ENCODE data around the gene PLEKHF1.

Gene PLEKHF1

GRCh38 chr19:29622166-29623070, 42.8 kb upstream of the PLEKHF1 start:
- Histone ChIP-seq H3K4me3 (ENCODE audit: insufficient read depth in 1 of 2, low read depth in 1 of 2, low read length in 2 of 2) (no peak overlapping the region), H3K4me1 (ENCODE audit: control insufficient read depth, insufficient read depth, low read depth, low read length) (peaks cover 9% of the 10 kb centered on the region), H4K8ac (ENCODE audit: low read length) (no peak overlapping the region), H3K27ac (ENCODE audit: low read length, poor library complexity, severe bottlenecking) (no peak overlapping the region), H3K36me3 (ENCODE audit: control insufficient read depth in 1 of 2, insufficient read depth in 2 of 2, low read depth in 1 of 2, low read length in 2 of 2) (no peaks in the 10 kb centered on the region), H3K9me3 (ENCODE audit: control insufficient read depth, low read length) (no peaks in the 10 kb centered on the region), H3K18ac (ENCODE audit: low read depth in 1 of 2, low read length in 2 of 2) (no peak overlapping the region), H2BK120ac (ENCODE audit: low read depth, low read length) (no peak overlapping the region), H2BK15ac (ENCODE audit: low read depth, poor library complexity, severe bottlenecking) (no peak overlapping the region), H4K91ac (ENCODE audit: low read length) (no peak overlapping the region), H3K79me1 (replicated peaks; ENCODE audit: low read length, poor library complexity, severe bottlenecking) (no peaks in the 10 kb centered on the region), H2BK12ac (ENCODE audit: low read length in 2 of 2) (no peak overlapping the region), H3K4ac (ENCODE audit: low read depth in 1 of 2, low read length in 2 of 2) (no peak overlapping the region), H3K4me2 (ENCODE audit: low read length, poor library complexity, severe bottlenecking) (no peak overlapping the region), H2AK5ac (ENCODE audit: low read length, severe bottlenecking) (no peak overlapping the region), H2BK5ac (ENCODE audit: low read depth, low read length, poor library complexity, severe bottlenecking) (no peak overlapping the region), H2AFZ (ENCODE audit: low read depth, low read length) (no peak overlapping the region), H3K23ac (ENCODE audit: low read length in 2 of 2) (no peak overlapping the region), H3K27me3 (ENCODE audit: control insufficient read depth in 1 of 2, insufficient read depth in 1 of 2, low read length in 2 of 2) (peaks cover 9 to 15% of the 10 kb centered on the region in 2 experiments), H3K9ac (ENCODE audit: low read length) (no peak overlapping the region), H3K14ac (ENCODE audit: low read length in 2 of 2) (no peak overlapping the region)
- WGBS: 86% methylated on average over 20 of the region's 23 CpGs
- DNase-seq: peak; percentile 51

GRCh38 chr19:29623726-29624488, 41.4 kb upstream of the PLEKHF1 start:
- no peak overlapping the region for H3K4me2 ChIP-seq (ENCODE audit: low read length, poor library complexity, severe bottlenecking)
- no peak overlapping the region for H2BK5ac ChIP-seq (ENCODE audit: low read depth, low read length, poor library complexity, severe bottlenecking)
- no peak overlapping the region for H4K8ac ChIP-seq (ENCODE audit: low read length)
- H3K4me1 ChIP-seq (ENCODE audit: control insufficient read depth, insufficient read depth, low read depth, low read length): peaks cover 9% of the 10 kb centered on the region
- H2BK120ac ChIP-seq (ENCODE audit: low read depth, low read length): no peak overlapping the region
- no peak overlapping the region for H3K23ac ChIP-seq (ENCODE audit: low read length in 2 of 2)
- no peak overlapping the region for H2BK15ac ChIP-seq (ENCODE audit: low read depth, poor library complexity, severe bottlenecking)
- H3K4me3 ChIP-seq (ENCODE audit: insufficient read depth in 1 of 2, low read depth in 1 of 2, low read length in 2 of 2): no peak overlapping the region
- no peak overlapping the region for H2AK5ac ChIP-seq (ENCODE audit: low read length, severe bottlenecking)
- H3K18ac ChIP-seq (ENCODE audit: low read depth in 1 of 2, low read length in 2 of 2): no peak overlapping the region
- no peak overlapping the region for H2BK12ac ChIP-seq (ENCODE audit: low read length in 2 of 2)
- no peak overlapping the region for H3K4ac ChIP-seq (ENCODE audit: low read depth in 1 of 2, low read length in 2 of 2)
- H3K36me3 ChIP-seq (ENCODE audit: control insufficient read depth in 1 of 2, insufficient read depth in 2 of 2, low read depth in 1 of 2, low read length in 2 of 2): no peaks in the 10 kb centered on the region
- no peak overlapping the region for H2AFZ ChIP-seq (ENCODE audit: low read depth, low read length)
- 82% methylated on average over 18 of the region's 18 CpGs for WGBS
- DNase-seq: no peak
- no peak overlapping the region for H4K91ac ChIP-seq (ENCODE audit: low read length)
- no peaks in the 10 kb centered on the region for H3K9me3 ChIP-seq (ENCODE audit: control insufficient read depth, low read length)
- no peak overlapping the region for H3K27ac ChIP-seq (ENCODE audit: low read length, poor library complexity, severe bottlenecking)
- H3K9ac ChIP-seq (ENCODE audit: low read length): no peak overlapping the region
- peaks cover 6 to 15% of the 10 kb centered on the region in 2 experiments for H3K27me3 ChIP-seq (ENCODE audit: control insufficient read depth in 1 of 2, insufficient read depth in 1 of 2, low read length in 2 of 2)
- H3K14ac ChIP-seq (ENCODE audit: low read length in 2 of 2): no peak overlapping the region
- H3K79me1 ChIP-seq (replicated peaks; ENCODE audit: low read length, poor library complexity, severe bottlenecking): no peaks in the 10 kb centered on the region

DNA sequence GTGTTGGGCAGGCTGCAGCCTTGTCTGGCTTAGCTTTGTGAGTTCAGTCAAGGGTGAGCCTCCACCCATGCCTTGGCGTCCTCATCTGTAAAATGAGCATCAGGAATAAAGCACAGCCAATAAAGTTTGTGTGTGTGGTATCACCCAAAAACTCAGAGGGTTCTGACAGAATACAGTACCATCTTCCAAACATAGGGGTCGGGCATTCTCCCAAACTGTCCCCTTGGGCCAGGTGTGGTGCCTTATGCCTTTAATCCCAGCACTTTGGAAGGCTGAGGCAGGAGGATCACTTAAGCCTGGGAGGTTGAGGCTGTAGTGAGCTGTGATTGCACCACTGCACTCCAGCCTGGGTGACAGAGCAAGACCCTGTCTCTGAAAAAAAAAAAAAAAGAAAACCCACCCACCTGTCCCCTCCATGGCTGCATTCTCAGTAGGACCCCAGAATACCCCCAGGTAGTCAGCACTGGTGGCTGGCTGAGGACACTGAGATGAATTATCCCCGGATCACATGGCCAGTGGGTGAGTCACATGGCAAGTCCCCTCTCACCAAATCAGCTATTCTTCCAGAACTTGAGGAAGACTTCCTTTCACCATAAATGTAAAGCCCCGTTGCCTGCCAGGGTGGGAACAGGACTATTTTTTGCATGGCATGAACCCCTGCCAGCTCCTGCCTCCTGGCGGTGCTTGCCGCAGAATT, 40.6 kb upstream of the PLEKHF1 start:
- H2BK12ac ChIP-seq (ENCODE audit: low read length in 2 of 2): no peak overlapping the region
- H3K79me1 ChIP-seq (replicated peaks; ENCODE audit: low read length, poor library complexity, severe bottlenecking): no peaks in the 10 kb centered on the region
- H2AK5ac ChIP-seq (ENCODE audit: low read length, severe bottlenecking): no peak overlapping the region
- no peak overlapping the region for H3K27ac ChIP-seq (ENCODE audit: low read length, poor library complexity, severe bottlenecking)
- H4K8ac ChIP-seq (ENCODE audit: low read length): peak overlapping the region; percentile 45
- no peak overlapping the region for H2BK5ac ChIP-seq (ENCODE audit: low read depth, low read length, poor library complexity, severe bottlenecking)
- no peak overlapping the region for H3K18ac ChIP-seq (ENCODE audit: low read depth in 1 of 2, low read length in 2 of 2)
- H3K14ac ChIP-seq (ENCODE audit: low read length in 2 of 2): no peak overlapping the region
- H2BK15ac ChIP-seq (ENCODE audit: low read depth, poor library complexity, severe bottlenecking): no peak overlapping the region
- no peaks in the 10 kb centered on the region for H3K9me3 ChIP-seq (ENCODE audit: control insufficient read depth, low read length)
- 82% methylated on average over 4 of the region's 6 CpGs for WGBS
- no peak overlapping the region for H2AFZ ChIP-seq (ENCODE audit: low read depth, low read length)
- peaks cover 9% of the 10 kb centered on the region for H3K4me1 ChIP-seq (ENCODE audit: control insufficient read depth, insufficient read depth, low read depth, low read length)
- H3K9ac ChIP-seq (ENCODE audit: low read length): no peak overlapping the region
- no peak overlapping the region for H3K4ac ChIP-seq (ENCODE audit: low read depth in 1 of 2, low read length in 2 of 2)
- H3K23ac ChIP-seq (ENCODE audit: low read length in 2 of 2): no peak overlapping the region
- peaks cover 4 to 12% of the 10 kb centered on the region in 2 experiments for H3K27me3 ChIP-seq (ENCODE audit: control insufficient read depth in 1 of 2, insufficient read depth in 1 of 2, low read length in 2 of 2)
- H3K36me3 ChIP-seq (ENCODE audit: control insufficient read depth in 1 of 2, insufficient read depth in 2 of 2, low read depth in 1 of 2, low read length in 2 of 2): no peaks in the 10 kb centered on the region
- no peak for DNase-seq
- no peak overlapping the region for H3K4me3 ChIP-seq (ENCODE audit: insufficient read depth in 1 of 2, low read depth in 1 of 2, low read length in 2 of 2)
- no peak overlapping the region for H2BK120ac ChIP-seq (ENCODE audit: low read depth, low read length)
- H3K4me2 ChIP-seq (ENCODE audit: low read length, poor library complexity, severe bottlenecking): no peak overlapping the region
- no peak overlapping the region for H4K91ac ChIP-seq (ENCODE audit: low read length)

All from mesenchymal stem cell (in vitro differentiated cells and primary cell).